Measurements from ENCODE around the gene SYK.

DNA sequence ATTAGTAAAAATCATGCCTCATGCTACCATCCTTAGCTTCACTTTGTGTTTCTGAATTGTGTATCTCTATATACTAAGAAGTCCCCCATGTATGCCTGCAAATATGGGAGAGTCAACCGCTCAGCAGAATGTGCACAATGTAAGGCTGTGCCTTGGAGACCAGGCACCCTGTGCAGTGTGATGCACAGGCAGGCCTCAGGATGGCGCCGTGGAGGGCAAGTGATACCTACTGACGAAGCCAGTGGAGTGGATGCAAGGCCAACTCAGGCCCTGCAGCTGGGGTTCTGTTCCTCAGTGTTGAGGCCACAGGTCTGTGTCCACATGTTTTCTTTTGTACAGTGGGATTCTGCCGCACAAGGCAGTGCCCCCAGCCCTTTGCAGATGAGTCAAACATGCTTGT, 28.4 kb downstream of the SYK start:
- TF ChIP-seq, protein P1, sequence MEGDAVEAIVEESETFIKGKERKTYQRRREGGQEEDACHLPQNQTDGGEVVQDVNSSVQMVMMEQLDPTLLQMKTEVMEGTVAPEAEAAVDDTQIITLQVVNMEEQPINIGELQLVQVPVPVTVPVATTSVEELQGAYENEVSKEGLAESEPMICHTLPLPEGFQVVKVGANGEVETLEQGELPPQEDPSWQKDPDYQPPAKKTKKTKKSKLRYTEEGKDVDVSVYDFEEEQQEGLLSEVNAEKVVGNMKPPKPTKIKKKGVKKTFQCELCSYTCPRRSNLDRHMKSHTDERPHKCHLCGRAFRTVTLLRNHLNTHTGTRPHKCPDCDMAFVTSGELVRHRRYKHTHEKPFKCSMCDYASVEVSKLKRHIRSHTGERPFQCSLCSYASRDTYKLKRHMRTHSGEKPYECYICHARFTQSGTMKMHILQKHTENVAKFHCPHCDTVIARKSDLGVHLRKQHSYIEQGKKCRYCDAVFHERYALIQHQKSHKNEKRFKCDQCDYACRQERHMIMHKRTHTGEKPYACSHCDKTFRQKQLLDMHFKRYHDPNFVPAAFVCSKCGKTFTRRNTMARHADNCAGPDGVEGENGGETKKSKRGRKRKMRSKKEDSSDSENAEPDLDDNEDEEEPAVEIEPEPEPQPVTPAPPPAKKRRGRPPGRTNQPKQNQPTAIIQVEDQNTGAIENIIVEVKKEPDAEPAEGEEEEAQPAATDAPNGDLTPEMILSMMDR (IDR thresholded peaks at IDR 0.05): no peak
- TF ChIP-seq POLR2A (IDR thresholded peaks at IDR 0.05): no peak
